Measurements from ENCODE around the gene FOXP2. TPM values are rescaled to one million over a fixed set of nuclear protein-coding genes. Genes with fewer than 3 reads are reported as not detected.

FOXP2 gene
- total and polyA plus RNA-seq, 2 of the 13 experiments (the other 11 are each of a cell fraction or from before 2014, with no cell fraction given), result 0.90 TPM; not detected in 1

DNA sequence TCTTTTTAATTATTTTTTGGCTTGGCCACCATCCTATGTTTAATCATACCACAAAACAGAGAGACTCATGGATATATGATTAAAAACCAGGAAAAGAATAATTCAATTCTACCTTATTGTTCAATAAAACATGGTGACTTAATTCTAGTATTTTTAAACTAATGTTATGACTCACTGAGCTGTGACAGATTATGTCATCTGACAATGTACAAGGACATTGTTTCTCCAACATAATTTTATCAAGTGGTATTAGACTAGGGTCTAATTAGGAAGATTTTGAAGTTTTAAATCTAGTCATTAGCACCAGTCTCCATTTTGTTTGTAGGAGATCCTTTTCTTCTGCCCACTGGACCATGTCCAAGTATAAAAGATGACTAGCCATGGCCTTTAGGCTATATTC is 307.9 kb downstream of the FOXP2 start:
- no TSS peak for BruUV-seq (replicated peaks)
- Histone ChIP-seq H3K4me1 (ENCODE audit: insufficient read depth, low read length) (no peaks in the 10 kb centered on the region), H4K20me1 (ENCODE audit: insufficient read depth, low read length) (no peaks in the 10 kb centered on the region), H2AFZ (ENCODE audit: low read length) (no peak overlapping the region), H3K79me2 (ENCODE audit: insufficient read depth, low read length) (no peaks in the 10 kb centered on the region), H3K9me3 (ENCODE audit: low read length) (no peaks in the 10 kb centered on the region), H3K36me3 (replicated peaks in 1 of 2; ENCODE audit: control insufficient read depth in 1 of 2, insufficient read depth in 2 of 2, low read length in 2 of 2) (no peaks in the 10 kb centered on the region), H3K27ac (ENCODE audit: extremely low read length, insufficient read depth, low read length) (no peak overlapping the region), H3K4me3 (replicated peaks in 1 of 3; ENCODE audit: insufficient read depth in 1 of 3, low read depth in 2 of 3, low read length in 3 of 3) (no peak overlapping the region), H3K4me2 (ENCODE audit: low read depth, low read length) (no peak overlapping the region), H3K9ac (ENCODE audit: insufficient read depth, low read depth, low read length) (no peak overlapping the region), H3K27me3 (ENCODE audit: control insufficient read depth in 1 of 2, insufficient read depth in 2 of 2, low read length in 2 of 2) (no peaks in the 10 kb centered on the region)
- no peak for DNase-seq (ENCODE audit: low spot score)
- FAIRE-seq, result no peak
- in situ Hi-C loops (cut with HindIII; ENCODE audit: extremely low pct_ligation_motif_present, low pct_unique_long_range_greater_than_20kb) (no loop called here), intact Hi-C loops (cut with micrococcal nuclease; ENCODE audit: unreplicated experiment) (no loop called here)
- ATAC-seq, result no peak
- ChIA-PET POLR2A (no interaction called here), CTCF (ENCODE audit: low intra/inter-chr PET ratio, low total read pairs) (no interaction called here)
- TF ChIP-seq ATF7 (IDR thresholded peaks at IDR 0.05), result no peak
- no peak for TF ChIP-seq ATF7 (CRISPR knock-in tag; IDR thresholded peaks at IDR 0.05)
- TF ChIP-seq ZNF318 (CRISPR knock-in tag; IDR thresholded peaks at IDR 0.05), result no peak
- TF ChIP-seq, protein P1, sequence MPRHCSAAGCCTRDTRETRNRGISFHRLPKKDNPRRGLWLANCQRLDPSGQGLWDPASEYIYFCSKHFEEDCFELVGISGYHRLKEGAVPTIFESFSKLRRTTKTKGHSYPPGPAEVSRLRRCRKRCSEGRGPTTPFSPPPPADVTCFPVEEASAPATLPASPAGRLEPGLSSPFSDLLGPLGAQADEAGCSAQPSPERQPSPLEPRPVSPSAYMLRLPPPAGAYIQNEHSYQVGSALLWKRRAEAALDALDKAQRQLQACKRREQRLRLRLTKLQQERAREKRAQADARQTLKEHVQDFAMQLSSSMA (CRISPR knock-in tag; IDR thresholded peaks at IDR 0.05), result no peak
- TF ChIP-seq, protein P2, sequence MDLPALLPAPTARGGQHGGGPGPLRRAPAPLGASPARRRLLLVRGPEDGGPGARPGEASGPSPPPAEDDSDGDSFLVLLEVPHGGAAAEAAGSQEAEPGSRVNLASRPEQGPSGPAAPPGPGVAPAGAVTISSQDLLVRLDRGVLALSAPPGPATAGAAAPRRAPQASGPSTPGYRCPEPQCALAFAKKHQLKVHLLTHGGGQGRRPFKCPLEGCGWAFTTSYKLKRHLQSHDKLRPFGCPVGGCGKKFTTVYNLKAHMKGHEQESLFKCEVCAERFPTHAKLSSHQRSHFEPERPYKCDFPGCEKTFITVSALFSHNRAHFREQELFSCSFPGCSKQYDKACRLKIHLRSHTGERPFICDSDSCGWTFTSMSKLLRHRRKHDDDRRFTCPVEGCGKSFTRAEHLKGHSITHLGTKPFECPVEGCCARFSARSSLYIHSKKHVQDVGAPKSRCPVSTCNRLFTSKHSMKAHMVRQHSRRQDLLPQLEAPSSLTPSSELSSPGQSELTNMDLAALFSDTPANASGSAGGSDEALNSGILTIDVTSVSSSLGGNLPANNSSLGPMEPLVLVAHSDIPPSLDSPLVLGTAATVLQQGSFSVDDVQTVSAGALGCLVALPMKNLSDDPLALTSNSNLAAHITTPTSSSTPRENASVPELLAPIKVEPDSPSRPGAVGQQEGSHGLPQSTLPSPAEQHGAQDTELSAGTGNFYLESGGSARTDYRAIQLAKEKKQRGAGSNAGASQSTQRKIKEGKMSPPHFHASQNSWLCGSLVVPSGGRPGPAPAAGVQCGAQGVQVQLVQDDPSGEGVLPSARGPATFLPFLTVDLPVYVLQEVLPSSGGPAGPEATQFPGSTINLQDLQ (CRISPR knock-in tag; IDR thresholded peaks at IDR 0.05), result no peak
- TF ChIP-seq, protein P3, sequence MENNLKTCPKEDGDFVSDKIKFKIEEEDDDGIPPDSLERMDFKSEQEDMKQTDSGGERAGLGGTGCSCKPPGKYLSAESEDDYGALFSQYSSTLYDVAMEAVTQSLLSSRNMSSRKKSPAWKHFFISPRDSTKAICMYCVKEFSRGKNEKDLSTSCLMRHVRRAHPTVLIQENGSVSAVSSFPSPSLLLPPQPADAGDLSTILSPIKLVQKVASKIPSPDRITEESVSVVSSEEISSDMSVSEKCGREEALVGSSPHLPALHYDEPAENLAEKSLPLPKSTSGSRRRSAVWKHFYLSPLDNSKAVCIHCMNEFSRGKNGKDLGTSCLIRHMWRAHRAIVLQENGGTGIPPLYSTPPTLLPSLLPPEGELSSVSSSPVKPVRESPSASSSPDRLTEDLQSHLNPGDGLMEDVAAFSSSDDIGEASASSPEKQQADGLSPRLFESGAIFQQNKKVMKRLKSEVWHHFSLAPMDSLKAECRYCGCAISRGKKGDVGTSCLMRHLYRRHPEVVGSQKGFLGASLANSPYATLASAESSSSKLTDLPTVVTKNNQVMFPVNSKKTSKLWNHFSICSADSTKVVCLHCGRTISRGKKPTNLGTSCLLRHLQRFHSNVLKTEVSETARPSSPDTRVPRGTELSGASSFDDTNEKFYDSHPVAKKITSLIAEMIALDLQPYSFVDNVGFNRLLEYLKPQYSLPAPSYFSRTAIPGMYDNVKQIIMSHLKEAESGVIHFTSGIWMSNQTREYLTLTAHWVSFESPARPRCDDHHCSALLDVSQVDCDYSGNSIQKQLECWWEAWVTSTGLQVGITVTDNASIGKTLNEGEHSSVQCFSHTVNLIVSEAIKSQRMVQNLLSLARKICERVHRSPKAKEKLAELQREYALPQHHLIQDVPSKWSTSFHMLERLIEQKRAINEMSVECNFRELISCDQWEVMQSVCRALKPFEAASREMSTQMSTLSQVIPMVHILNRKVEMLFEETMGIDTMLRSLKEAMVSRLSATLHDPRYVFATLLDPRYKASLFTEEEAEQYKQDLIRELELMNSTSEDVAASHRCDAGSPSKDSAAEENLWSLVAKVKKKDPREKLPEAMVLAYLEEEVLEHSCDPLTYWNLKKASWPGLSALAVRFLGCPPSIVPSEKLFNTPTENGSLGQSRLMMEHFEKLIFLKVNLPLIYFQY (CRISPR knock-in tag; IDR thresholded peaks at IDR 0.05; ENCODE audit: borderline replicate concordance), result no peak
